HG03342 (cell line): ENCODE measurements around the gene MARCHF2.
"Not testable (repeated sequence)": the region's sequence is repeated elsewhere in the genome, so short reads cannot be mapped to it uniquely, and the experiment has no call there.

Source experiments
- ATAC-seq: cut with Tn5 transposase; IDR thresholded peaks from one replicate; pipeline ENCODE4 v1.9.1; 2021; ENCODE audit warnings: mild to moderate bottlenecking, moderate library complexity; ENCODE audit not compliant: unreplicated experiment

Gene MARCHF2

DNA sequence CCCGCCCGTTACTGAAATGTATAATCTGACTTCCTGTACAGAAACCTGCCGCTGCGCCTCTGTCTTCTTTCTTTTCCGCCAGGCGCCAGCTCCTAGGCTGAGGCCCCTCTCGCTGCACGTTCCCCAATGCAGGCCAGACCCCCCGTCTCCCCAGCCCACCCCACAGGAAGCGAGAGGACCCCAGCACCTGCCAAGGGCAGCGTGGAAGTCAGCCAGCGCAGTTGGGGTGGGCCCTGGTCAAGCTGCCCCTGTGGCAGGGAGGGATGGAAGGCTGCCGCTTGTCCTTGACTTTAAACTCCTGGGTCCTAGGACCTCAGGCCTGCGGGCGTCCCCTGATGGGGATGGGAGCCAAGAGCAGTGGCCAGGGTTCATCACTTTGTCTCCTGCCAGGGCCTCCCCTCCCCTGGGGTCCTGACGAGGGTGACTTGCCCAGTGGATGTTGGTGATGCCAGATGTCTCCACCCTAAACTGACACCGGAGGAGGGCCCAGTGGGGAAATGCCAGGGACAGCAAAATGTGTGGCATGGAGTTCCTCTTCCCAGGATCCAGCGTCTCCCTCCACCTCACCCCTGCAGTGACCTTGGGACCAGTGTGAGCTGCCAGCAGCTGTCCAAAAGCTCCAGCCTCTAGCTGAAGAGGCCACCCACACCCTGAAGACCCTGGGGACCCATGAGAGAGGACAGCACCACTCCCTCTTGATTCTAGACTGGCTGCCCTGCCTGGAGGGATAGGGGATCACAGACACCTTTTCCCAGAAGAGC lies 8.5 kb upstream of the MARCHF2 start:
- no peak for ATAC-seq

- not testable (repeated sequence) for ATAC-seq
Measured at GRCh38 chr19:8410718-8411117, 2.4 kb upstream of the MARCHF2 start.

- ATAC-seq, result no peak
Measured at GRCh38 chr19:8413629-8413995, 507 bp downstream of the MARCHF2 start.

DNA sequence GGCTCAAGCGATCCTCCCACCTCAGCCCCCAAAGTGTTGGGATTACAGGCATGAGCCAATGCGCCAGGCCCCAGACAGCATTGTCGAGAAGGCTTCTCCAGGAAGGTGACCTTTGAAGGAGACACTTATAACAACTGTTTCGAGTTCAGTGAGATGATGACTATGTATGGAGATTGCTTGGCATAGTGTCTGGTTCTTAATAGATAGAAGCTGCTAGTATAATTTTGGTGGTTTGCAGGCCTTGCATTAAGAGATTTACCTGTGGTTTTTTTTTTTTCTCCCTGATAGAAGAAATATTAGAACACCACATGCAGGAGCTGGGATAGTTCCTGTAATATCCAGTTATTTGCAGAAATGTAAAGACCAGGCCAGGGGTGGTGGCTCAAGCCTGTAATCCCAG lies 3.7 kb downstream of the MARCHF2 start:
- no peak for ATAC-seq

DNA sequence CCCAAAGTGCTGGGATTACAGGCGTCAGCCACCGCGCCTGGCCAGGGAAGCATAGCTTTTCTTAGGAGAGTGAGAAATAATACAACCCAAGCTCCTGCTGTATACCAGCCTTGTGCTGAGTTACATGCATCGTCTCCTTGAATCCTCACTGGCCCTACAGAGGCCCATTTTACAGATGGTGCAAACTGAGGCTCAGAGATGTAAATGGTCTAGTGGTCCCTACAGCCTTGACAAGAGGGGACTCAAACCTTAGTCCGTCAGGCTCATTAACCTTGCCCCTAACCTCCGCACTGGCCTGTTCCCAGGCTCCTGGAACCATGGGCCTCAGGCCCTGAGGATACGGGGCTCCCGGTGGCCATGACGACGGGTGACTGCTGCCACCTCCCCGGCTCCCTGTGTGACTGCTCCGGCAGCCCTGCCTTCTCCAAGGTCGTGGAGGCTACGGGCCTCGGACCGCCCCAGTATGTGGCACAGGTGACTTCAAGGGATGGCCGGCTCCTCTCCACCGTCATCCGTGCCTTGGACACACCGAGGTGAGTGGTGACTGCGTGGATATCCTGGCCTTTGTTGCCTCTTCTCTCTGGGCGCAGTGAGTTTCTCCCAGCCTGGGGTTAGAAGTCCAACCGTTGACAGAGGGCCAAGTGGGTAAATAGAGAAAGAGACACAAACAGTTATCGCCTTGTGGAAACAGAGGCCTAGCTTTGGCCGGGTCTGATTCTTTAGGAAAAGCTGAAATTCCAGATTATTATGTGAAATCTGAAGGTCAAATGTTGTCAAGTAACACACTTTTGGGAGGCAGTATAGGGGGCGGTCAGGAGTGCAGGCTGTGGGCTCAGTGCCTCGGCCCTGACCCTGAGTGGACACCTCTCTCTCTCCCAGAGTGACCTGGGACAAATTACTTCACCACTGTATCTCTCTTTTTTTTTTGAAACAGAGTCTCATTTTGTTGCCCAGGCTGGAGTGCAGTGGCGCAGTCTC lies 8.7 kb downstream of the MARCHF2 start:
- no peak for ATAC-seq

DNA sequence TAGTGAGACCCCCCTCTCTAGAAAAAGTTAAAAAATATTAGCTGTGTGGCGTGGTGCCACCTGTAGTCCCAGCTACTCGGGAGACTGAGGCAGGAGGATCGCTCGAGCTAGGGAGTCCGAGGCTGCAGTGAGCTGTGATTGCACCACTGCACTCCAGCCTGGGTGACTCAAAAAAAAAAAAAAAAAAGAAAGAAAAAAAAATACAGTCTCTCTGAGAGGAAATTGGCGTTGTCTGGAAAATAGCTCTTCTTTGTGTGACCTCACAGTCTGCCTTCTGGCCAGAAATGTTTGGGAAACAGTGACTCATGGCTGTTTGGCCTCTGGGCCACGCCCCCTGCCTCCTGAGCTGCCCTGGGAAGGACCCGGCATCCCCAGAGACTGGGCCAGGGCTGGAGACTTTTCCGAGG lies 10.7 kb downstream of the MARCHF2 start:
- ATAC-seq, result no peak

DNA sequence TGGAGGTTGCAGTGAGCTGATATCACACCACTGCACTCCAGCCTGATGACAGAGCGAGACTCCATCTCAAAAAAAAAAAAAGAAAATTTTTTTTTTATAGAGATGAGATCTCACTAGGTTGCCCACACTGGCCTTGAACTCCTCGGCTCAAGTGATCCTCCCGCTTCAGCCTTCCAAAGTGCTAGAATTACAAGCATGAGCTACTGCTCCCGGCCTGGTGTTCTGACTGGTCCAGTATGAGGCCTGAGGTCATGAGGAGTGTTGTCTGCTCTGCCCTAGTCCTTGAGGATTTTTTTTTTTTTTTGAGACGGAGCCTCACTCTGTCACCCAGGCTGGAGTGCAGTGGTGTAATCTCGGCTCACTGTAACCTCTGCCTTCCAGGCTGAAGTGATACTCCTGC lies 12.2 kb downstream of the MARCHF2 start:
- ATAC-seq, result not testable (repeated sequence)

GRCh38 chr19:8426283-8426682 lies 13.2 kb downstream of the MARCHF2 start:
- ATAC-seq, result no peak

- ATAC-seq, result no peak
Measured at GRCh38 chr19:8429044-8429443, 15.9 kb downstream of the MARCHF2 start.

DNA sequence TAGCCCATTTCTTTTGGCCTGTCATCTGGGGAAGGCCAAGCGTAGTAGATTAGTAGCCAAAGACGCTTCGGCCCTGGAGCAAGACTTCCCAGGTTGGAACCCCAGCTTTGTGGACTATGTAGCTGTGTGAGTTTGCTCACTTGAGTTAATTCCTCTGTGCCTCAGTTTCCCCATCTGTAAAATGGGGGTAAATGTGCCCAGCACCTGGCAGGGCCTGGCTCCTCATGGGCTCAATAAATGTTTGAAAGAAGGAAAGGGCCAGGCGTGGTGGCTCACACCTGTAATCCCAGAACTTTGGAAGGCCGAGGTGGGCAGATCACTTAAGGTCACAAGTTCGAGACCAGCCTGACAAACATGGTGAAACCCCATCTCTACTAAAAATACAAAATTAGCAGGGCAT lies 16.7 kb downstream of the MARCHF2 start:
- ATAC-seq, result no peak

DNA sequence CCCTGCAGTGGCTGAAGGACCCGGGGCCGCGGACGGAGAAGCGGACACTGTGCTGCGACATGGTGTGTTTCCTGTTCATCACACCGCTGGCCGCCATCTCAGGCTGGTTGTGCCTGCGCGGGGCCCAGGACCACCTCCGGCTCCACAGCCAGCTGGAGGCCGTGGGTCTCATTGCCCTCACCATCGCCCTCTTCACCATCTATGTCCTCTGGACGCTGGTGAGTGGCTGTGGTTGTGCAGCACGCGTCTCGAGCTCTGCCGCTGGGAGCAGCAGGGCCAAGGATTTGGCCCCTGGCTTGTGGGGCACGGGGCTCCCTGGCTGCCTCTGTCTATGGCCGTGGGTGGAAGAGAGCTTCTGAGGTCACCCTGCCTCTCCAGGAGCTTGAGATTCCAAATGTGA lies 17.5 kb downstream of the MARCHF2 start:
- ATAC-seq, result no peak

DNA sequence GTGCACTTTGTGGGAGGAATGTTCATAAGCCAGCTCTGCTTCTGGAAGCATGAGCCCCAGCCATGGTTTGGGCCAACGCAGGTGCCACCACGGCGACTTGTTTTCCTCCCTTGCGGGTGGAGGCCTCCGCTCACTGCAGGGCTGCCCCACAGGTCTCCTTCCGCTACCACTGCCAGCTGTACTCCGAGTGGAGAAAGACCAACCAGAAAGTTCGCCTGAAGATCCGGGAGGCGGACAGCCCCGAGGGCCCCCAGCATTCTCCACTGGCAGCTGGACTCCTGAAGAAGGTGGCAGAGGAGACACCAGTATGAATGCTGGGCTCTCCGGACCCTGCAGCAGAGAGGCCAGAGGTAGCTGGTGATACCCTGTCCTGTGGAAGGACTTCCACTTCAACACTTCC lies 25.1 kb downstream of the MARCHF2 start:
- ATAC-seq, result no peak

GRCh38 chr19:8441725-8442544 lies 28.8 kb downstream of the MARCHF2 start:
- ATAC-seq, result no peak

GRCh38 chr19:8444140-8444676 lies 31.1 kb downstream of the MARCHF2 start:
- ATAC-seq, result not testable (repeated sequence)

- ATAC-seq, result peak; percentile 85
Measured at GRCh38 chr19:8444677-8445487, 31.8 kb downstream of the MARCHF2 start, which contains the start of gene HNRNPM. Gene HNRNPM, plus strand, starts transcription at chr19:8444975. Its CDS starts 24 bp downstream, at chr19:8444999.

DNA sequence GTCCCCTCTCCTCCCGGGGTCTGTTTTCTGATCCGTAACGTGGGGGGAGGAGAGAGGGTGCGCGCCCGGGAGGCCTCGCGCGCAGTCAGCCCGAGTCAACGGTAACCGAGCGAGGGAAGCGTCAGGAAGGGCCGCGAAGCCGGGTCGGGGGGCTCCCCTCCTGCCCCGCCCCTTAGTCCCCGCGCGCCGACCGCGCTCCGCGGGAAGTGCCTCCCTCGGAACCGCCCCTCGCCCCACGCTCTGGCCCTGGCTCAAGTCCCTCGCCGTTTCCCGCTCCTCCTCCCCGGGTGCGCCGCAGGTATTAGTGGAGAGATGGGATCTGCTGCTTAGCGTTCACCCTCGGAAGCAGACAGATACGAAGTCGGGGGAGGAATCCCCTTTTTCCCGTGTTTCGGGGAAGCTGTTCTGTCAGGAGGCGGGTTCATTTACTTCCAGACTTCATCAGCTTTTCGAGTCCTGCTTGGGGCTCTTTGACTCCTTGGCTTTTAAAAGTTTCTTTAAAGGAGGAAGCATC lies 32.4 kb downstream of the MARCHF2 start:
- peak; percentile 16 for ATAC-seq

GRCh38 chr19:8446061-8446709 lies 33.1 kb downstream of the MARCHF2 start:
- no peak for ATAC-seq

DNA sequence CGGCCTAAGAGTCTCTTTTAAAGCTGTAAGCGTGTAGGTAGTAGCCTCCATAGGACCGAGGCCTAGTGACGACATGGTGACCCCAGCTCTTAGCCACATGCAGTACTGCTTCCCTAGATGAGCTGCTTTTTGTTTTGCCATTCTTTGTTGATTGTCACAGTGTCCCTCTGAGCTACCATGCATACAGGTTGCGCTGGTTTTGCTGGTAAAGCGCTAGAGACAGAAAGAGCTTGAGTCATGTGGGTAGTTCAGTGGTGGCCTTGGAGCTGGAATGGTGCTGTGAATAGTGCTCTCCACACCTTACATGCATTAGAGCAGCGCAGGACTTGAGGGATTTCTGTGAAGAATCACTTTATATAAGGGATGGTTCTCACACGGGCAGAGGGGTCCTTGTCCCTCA lies 36.7 kb downstream of the MARCHF2 start:
- ATAC-seq, result no peak

DNA sequence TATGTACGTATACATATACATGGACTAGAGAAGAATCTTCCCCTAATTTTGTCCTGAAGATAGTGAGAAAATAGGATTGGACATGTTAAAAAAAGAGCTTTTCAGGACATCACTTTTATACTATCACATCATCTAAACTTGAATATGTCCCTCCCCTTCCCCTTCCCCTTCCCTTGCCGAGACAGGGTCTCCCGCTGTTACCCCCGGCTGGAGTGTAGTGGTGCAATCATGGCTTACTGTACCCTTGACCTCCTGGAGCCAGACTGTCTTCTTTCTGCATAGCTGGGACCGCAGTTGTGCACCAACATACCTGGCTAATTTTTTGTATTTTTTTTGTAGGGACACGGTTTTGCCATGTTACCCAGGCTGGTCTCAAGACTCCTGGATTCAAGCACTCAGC lies 38.3 kb downstream of the MARCHF2 start:
- ATAC-seq, result no peak
